ENCODE results near the gene SIK3.
"Not testable (repeated sequence)": the region's sequence is repeated elsewhere in the genome, so short reads cannot be mapped to it uniquely, and the experiment has no call there.

Gene SIK3

GRCh38 chr11:116855413-116855812 lies 242.8 kb downstream of the SIK3 start:
- DNase-seq = no peak

- no peak for DNase-seq
Measured at GRCh38 chr11:116853461-116854073, 244.7 kb downstream of the SIK3 start.

- DNase-seq = no peak
Measured at GRCh38 chr11:116852261-116853031, 245.8 kb downstream of the SIK3 start.

- DNase-seq = no peak
Measured at GRCh38 chr11:116851626-116852025, 246.6 kb downstream of the SIK3 start.

- DNase-seq = no peak
Measured at GRCh38 chr11:116849486-116849885, 248.7 kb downstream of the SIK3 start.

- no peak for DNase-seq
Measured at GRCh38 chr11:116849060-116849459, 249.2 kb downstream of the SIK3 start.

DNA sequence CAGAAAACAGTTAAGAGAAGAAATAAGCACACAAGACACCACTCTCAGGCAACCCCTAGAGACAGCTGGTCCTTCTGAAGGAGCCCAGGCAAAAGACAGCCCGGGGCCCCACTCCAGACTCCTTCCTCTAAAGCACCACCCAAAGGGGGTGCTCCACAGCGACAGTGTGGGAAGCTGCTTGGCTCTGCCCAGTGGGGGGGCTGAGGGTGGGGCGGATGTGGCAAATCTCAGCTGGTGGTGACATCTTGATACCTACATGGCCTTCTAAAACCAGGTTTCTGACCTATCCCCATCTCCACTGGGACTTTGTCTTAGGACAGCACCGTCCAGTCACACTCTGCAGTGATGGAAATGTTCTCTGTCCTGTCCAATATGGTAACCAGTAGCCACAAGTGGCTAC lies 250.6 kb downstream of the SIK3 start:
- no peak for DNase-seq

DNA sequence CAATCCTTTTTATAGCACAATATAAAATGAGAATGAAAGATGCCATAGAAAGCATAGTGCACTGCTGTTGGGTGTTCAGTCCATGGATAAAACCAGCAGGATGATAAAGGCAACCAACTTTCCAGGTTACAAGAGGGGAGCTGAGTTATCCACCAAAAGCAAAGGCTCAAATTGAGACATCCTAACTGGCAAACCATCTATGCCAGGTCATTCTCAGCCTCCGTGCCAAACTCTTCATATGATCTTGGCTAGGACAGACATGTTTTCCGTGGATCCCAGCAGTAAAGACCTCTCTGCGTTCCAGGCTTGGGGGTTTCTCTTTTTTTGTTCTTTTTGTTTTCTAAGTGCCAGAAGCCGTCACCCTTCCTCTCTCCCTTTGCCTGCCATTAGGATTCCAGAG lies 253.5 kb downstream of the SIK3 start:
- DNase-seq = no peak

DNA sequence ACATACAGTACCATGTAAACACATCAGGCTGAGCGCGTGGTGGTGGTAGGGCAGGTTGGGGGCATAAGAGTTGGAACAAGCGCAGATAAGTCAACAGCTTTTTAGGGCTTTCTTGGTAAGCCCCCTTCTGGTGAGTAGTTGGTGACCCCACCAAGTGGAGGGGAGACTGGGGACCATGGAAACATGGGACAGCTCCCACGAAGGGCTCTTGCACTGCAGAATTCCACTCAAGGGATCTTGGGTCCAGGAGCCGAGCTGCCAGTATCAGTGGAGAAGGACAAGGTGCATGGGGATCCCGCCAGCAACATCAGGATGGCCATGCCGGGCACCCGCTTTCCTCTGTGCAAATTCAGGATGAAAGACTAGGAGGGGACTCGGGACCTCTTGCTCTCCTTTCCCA lies 254.6 kb downstream of the SIK3 start:
- no peak for DNase-seq

GRCh38 chr11:116842909-116843308 lies 255.3 kb downstream of the SIK3 start:
- DNase-seq = no peak

- DNase-seq = no peak
Measured at GRCh38 chr11:116842117-116842516, 256.1 kb downstream of the SIK3 start.

GRCh38 chr11:116840746-116841296 lies 257.4 kb downstream of the SIK3 start:
- no peak for DNase-seq

DNA sequence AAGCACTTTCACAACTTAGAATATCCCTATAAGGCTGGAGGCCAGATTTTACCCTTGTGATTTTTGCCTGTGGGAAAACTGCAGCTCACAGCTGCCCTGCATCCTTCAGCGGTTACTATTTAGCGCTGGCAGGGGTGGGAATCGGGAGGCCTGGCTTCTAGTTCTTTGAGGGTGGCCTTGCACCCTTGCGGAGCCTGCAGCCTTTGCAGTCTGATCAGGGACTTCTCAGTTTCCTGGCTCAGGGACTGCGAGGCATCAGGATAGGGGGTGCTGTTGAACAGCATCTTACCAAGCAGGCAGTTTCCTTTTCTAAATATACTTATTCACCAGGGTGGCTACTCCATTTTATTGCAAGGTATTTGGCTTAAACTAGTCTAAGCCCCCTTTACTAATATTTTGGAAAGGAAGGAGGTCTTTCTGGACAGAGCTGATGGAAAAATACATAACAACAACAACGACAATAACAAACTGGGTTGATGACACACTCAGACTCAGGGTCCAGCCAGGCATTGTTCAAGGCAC lies 257.9 kb downstream of the SIK3 start:
- DNase-seq = no peak

DNA sequence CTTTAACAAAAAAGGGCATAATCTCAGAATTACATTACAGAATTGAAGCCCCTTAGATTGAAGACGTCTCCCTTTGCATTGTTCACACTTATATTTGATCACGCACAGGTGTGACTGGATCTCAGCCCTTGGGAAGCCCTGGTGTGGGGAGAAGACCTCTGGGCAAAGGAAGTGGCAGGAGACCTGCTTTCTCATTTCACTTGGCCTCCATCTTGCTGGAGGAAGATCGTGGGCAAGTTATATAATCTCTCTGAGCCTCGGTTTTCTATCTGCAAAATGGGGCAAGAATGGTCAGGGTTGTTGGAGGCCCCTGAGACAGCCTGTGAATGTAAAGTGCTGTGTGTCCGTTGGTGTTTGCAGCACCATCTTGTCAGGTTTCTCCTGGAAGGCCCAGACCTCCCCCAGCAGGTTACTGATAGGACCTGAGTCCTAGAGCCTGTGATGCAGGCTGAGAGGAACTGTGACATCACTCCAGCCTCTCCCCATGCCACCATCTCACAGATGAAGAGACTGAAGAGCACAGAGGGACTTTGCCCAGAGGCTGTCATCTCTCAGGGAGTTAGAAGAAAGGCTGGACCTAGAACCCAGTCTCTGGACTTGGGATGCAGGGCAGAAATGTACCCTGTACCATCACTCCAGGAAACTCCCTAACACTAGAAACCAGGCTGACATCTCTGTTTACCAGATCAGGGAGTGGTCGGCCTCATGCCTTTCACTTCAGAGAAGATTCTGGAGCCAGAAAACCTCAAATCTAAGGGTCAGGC lies 259.7 kb downstream of the SIK3 start:
- DNase-seq = no peak

- peak; percentile 29 for DNase-seq
Measured at GRCh38 chr11:116837231-116838091, 260.8 kb downstream of the SIK3 start, which contains the start of gene APOA1. Gene APOA1, minus strand, starts transcription at chr11:116837622. Its CDS starts 235 bp downstream, at chr11:116837387.

DNA sequence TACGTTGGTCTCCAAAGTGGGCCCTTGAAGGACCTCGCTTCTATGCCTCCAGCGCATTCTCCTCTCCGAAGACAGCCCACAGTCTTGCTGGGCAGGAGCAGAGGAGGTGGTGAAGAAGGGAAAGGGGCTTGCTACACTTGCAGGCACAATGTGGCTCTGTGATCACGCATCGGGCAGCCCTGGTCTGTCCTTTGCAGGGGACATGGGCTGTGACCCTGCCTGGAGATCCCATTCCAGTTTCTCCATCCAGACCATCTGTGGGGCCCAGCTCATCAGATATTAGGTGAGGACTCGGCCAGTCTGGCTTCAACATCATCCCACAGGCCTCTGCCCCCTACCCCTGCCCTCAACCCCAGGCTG lies 261.6 kb downstream of the SIK3 start:
- DNase-seq = no peak

GRCh38 chr11:116835791-116836631 lies 262.2 kb downstream of the SIK3 start:
- peak; percentile 98 for DNase-seq

DNA sequence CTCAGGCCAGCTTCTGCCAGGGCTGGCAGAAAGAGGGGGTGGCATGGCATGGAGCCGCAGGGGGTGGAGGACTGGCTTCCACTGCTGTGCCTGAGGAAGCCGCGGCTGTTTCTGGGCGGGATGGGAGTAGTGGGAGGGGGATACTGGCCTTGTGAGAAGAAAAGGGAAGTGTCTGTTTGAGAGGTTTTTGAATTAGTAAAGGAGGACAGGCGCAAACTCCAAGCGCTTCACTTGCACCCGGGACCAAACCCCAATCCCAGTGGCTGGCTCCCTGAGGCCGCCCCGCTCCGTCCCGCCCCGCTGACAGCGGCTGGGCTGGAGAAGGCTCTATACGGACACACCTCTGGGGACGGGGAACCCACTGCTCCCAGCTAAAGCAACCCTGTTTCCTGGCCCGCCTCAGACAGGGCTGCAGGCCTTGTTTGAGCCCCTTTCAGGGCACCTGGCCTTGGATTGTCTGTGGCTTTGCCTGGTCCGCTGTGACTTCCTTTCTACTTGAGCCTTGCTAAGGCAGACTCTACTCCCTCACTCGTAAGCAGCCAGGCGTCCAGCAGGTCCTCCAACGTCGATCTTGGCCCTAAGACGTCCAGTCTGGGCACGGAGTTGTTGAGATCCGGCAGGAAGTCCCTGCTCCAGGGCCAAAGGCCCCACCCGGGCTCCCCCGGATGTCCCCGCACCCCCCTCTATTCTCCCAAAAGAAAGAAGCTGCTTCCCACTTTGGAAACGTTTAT lies 263.0 kb downstream of the SIK3 start:
- no peak for DNase-seq

- not testable (repeated sequence) for DNase-seq
Measured at GRCh38 chr11:116834535-116835041, 263.6 kb downstream of the SIK3 start.

DNA sequence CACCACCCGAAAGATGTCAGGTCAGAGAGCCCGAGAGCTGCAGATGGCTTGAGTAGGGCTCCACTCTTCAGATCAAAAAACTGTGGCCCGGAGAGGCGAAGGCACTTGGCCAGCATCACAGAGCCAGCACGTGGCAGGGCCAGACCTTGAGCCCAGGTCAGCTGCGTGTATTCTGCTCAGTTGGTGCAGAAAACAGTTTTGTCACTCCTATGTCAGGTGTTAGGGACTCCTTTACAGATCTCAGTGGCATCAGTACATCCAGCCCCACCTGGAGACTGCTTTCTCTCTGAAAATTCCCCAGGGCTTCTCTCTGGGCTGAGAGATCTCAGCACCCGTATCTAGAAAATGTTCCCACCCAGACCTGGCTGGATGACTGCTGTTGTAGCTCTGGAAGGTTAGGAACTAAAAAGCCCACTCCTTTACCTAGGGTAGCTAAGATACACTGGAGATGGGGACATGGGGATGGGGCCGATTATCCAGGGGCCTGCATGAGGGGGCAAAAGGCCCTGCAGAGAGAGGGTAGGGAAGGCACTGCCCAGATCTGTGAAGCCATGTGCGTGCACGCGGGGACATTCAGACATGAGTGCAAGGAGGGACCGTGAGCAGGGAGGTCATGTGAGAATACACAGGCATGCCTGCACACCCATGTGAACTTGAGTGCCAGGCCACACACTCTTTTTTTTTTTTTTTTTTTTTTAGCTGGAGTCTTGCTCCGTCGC lies 264.3 kb downstream of the SIK3 start:
- no peak for DNase-seq

Data from retina (tissue), 1 donor.